ENCODE measurements around the gene KIFAP3.
"Not testable (repeated sequence)": the region's sequence is repeated elsewhere in the genome, so short reads cannot be mapped to it uniquely, and the experiment has no call there.

KIFAP3 gene

DNA sequence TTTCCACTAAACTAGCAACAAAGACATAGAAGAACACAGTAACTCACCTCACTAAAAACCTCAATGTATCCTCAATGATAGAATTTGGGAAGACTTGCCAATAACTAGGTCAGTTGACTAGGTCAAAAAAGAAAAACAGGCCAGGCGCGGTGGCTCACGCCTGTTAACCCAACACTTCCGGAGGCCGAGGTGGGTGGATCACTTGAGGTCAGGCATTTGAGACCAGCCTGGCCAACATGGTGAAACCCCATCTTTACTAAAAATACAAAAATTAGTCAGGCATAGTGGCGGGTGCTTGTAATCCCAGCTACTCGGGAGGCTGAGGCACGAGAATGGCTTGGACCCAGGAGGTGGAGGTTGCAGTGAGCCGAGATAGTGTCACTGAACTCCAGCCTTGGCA, 156.3 kb downstream of the KIFAP3 start:
- not testable (repeated sequence) for DNase-seq

DNA sequence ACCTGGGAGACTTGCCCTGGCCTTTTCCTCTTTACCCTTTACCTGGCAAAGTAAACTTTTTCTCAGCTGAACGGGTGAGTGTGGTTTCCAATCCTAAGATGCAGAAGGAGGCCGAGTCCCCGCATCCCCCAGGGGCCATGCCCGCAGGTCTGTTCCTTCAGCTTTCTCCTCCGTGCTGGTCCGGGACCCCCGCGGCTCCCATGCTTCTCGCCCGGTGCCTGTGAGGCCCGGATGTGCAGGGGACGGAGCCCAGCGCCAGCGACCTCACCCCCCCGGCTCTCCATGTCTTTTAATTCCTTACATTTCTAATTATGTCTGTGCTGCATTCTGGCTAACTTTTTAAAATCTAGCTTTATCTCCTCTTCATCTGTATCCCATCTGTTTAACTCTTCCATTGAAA, 159.3 kb downstream of the KIFAP3 start:
- no peak for DNase-seq

DNA sequence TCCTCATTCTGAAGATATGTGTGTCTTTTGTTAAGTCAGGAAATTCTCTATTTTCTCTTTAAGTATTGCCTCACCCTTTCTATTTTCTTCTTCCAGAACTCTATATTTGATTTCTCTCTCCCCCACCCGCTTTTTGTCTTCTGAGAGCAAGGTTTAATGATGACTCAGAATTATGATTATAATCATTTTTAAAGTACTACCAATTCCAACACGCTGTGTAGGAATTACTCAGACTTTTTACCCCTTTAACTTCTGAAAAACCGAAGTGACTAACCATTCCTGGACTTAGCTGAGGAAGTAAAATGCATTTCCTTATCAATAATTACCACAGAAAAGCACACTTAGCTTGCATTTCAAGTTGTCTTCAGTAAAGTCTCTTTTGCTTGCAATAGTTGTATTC, 160.0 kb downstream of the KIFAP3 start:
- DNase-seq: no peak

GRCh38 chr1:169909499-169909898, 165.0 kb downstream of the KIFAP3 start:
- DNase-seq: no peak

DNA sequence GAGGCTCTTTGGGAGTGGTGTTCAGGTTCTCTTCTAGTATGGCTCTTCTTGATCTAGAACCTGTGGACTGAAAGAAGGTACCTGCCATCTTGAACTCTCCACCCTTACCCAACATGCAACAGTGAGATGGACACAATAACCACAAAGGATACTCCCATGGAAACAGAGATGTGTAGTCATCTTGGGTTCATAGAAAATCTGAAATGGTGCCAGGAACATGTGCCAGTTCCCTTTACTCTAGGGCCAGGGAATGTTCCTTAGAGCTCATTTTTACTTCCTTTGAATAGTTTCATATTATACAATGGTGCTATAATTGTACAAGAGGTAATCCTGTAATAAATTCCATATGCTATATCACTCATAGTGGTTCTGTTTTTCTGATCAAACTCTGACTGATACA, 167.6 kb downstream of the KIFAP3 start:
- DNase-seq: no peak

GRCh38 chr1:169904834-169905233, 169.7 kb downstream of the KIFAP3 start:
- DNase-seq: no peak

- DNase-seq: no peak
These were observed 171.7 kb downstream of the KIFAP3 start for GRCh38 chr1:169902751-169903150.

GRCh38 chr1:169901115-169901514, 173.4 kb downstream of the KIFAP3 start:
- DNase-seq: no peak

DNA sequence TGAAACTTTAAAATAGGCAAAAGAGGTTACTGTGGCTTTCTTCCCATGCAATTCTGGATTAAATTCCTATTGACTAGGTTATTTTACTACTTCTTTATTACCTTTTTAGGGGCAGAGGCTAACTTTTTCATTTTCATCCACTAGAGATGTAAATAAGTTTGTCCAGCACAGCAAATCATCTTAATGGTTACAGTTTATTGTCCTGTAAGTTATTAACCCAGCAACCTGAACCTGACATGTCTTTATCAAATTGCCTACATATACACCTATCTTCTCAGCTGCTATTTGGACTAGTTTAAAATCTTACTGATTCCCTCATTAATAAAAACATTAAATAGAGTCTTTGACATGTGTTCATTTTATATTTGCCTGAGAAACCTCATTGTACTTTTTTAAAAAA, 173.9 kb downstream of the KIFAP3 start:
- no peak for DNase-seq

GRCh38 chr1:169899519-169900217, 174.8 kb downstream of the KIFAP3 start:
- no peak for DNase-seq

- no peak for DNase-seq
These were observed 178.5 kb downstream of the KIFAP3 start for GRCh38 chr1:169896013-169896412.

DNA sequence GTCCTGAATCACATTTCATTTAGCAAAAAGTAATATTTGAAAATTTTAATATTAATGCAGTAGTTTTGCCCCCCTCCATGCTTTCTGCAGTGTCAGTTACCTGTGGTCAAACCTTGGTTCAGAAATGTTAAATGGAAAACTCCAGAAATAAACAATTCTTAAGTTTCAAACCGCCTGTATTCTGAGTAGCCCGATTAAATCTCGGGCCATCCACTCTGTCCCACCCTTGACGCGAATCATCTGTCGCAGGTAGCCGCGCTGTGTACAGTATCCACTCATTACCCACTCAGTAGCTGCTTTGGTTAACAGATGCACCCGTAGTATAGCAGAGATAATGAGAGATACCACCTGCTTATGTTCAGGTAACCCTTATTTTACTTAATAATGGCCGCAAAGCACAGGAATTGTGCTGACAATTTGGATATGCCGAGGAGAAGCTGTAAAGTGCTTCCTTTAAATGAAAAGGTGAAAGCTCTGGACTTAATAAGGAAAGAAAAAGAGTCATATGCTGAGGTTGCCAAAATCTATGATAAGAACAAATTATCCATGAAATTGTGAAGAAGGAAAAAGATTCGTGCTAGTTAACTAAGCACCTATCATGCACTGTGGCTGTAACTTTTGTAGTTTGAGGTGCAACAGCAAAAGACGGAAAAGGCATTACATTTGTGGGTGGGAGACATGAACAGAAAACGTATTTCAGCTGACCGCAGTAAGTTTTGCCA, 179.9 kb downstream of the KIFAP3 start:
- DNase-seq: peak; percentile 14

DNA sequence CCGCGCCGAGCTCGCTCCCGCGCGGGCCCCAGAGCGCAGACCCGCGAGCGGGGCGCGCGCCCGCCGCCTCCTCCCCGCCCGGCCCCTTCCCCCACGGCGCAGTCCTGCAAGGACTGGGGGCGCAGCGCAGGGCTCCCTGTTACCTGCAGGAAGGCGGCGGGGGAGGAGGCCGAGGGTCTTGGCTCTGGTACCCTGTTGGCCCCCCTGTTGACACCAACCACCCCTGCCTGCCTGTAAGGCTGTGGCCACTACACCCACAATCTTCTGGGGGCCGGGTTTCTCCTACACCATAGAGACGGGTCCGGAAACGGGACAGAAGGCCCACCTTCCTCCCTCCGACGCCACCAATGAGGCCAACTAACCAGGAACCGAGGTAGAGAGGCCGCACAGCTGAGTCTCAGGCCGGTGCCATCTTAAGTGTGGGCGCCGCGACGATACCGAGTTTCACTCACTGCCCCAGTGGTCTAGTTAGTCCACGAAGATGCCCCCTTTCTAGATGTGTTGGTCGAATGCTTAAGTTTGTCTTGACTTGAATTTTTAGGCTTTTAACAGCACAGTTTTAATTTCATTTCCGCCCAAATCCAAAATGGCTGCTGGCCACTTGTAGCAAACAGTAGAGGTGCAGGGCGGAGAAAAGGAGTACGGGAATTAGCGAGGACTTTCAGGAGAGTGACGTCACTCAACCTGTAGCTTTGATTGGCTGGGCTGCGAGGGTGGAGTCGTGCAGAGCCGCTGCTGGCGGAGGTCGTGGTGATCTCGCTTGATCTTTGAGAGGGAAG, 180.7 kb downstream of the KIFAP3 start, which contains the start of gene SCYL3:
SCYL3 (minus strand) TSS at position 252 of the 779 bp plus-strand sequence. CDS start 5,056 bp downstream, outside the sequence.
- DNase-seq: peak; percentile 92

DNA sequence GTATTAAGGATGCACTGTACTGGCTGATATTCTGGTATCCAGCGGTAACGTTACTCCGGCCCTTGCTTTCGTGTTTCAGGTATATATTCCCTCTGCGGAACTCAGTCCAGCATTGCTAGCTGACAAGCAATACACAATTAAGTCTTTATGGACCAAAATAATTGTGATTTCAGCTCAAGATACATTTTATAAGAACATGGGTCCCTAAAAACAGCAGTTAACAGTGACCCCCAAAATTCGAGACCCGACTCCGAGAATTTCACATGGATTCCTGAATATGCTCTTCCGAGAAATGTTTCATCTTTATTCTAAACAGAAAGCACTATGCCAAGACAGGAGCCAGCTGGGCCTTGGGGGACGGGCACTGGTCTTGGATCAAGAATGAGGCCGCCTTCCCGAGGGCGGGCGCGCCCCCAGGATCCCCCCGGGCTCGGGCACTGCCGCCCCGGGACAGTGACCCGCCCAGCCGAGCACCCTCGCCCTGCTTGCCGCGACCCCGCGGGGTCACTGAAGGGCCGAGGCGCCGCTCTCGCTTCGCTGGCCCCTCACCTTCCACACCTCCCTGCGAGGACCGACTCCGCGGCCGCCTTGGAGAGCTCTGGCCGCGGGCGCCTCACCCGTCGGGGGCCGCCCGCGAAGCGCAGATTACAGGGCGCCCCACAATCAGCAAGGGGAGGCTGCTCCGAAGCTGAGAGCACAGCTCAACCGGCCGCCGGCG, 181.4 kb downstream of the KIFAP3 start:
- no peak for DNase-seq

GRCh38 chr1:169892176-169892926, 182.1 kb downstream of the KIFAP3 start:
- DNase-seq: no peak

- DNase-seq: no peak
These were observed 183.0 kb downstream of the KIFAP3 start for GRCh38 chr1:169891539-169891885.

DNA sequence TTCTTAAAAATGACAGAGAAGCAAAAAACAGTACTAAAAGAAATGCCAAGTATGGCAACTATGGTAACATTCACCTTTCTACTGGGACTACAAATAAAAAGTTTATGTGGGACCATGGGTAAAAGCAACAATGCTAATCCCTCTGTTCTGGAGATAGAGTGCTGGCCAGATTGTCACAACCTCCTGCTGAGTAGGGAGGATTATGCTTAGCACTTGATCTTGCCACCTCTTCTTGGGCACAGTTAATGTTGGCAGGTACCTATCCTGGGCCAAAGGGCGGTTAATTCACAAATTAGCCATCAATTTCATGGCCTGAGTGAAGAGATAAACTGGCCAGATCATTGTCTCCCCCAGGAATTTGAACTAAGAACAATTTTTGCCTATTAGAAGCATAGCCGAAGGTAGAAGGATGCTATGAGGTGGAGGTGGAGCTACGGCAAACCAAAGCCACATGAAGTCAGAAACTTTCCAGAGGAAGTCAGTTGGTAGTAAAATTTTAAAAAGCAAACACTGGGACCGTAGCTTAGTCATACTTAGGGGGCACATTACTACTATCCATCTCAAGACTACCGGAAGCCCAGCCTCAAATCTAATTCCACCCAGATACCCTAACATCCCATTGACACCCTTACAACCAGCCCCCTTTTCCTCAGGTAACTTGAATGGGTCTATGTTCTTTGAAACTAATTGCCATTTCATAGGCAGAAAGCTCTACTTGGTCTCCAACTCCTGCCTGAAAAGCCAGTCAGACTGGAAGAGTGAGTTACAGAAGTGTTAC, 183.5 kb downstream of the KIFAP3 start:
- no peak for DNase-seq

- DNase-seq: no peak
These were observed 184.6 kb downstream of the KIFAP3 start for GRCh38 chr1:169889871-169890270.

- DNase-seq: no peak
These were observed 187.6 kb downstream of the KIFAP3 start for GRCh38 chr1:169886931-169887330.

DNA sequence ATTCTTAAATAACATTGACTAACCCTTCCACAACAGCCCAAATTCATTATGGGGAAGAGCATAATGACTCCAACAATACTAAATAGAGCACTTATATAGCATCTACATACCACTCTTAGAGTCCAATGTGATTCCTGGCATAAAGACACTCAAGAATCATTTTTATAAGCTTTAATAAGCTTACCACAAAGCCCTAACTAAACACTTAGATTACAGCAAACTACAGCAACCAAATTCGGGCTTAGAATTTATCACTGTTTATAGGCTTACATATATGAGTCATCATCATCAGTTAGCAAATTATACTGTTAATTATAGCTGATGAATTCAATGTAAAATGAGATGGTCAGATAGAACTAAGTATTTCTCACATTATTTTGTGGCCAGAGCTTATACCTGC, 188.1 kb downstream of the KIFAP3 start:
- DNase-seq: no peak

- DNase-seq: no peak
These were observed 189.3 kb downstream of the KIFAP3 start for GRCh38 chr1:169885207-169885606.

DNA sequence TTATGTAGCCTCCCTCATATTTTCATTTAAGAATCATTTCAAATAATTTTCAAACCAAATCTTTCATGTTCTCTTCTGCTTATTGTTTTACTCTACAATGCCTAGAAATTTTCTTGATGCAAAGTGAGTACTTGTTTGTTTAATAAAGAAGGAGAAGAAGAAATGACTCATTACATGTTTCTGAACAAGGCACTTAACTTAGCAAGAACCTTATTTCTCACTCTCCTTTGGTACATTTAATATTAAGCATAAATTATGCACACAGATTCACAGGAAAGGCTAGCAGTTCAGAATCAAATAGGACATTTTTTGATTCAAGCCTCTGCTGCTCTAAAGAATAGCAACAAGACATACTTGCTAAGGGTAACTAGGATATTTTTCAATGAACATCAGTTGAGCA, 189.9 kb downstream of the KIFAP3 start:
- DNase-seq: no peak

All from DMS79 (cell line).